HepG2 (cell line): ENCODE measurements around the gene FKBP1B. TPM values are rescaled to one million over a fixed set of nuclear protein-coding genes. Genes with fewer than 3 reads are reported as not detected.
A peak's percentile ranks its signal among the peaks of the same experiment; 100 is the strongest.

Source experiments
- AKAP8 ChIP-seq: sonication (generic); formaldehyde crosslinking; IDR thresholded peaks from 2 replicates; pipeline ENCODE4 v1.5.1; 2020; ENCODE audit warnings: mild to moderate bottlenecking, missing genetic modification reagents
- CHCHD3 ChIP-seq: sonication (generic); formaldehyde crosslinking; IDR thresholded peaks from 2 replicates; pipeline ENCODE4 v1.8.0; 2022; ENCODE audit warnings: mild to moderate bottlenecking, missing genetic modification reagents, moderate library complexity
- CTCF ChIP-seq: sonication (generic); formaldehyde crosslinking; IDR thresholded peaks from 2 replicates; pipeline ENCODE4 v1.5.0; 2020; ENCODE audit warnings: mild to moderate bottlenecking, missing genetic modification reagents, moderate library complexity
- FOXA3 ChIP-seq: IDR thresholded peaks from 2 replicates; pipeline ENCODE4 v1.6.1; 2016; ENCODE audit warnings: missing genetic modification reagents, missing compliant biosample characterization
- PHB2 ChIP-seq: fragments of 450-650 bp; IDR thresholded peaks from 2 replicates; pipeline ENCODE4 v1.6.1; 2018; ENCODE audit not compliant: partially characterized antibody
- POGZ ChIP-seq: sonication (generic); formaldehyde crosslinking; IDR thresholded peaks from 2 replicates; pipeline ENCODE4 v1.4.0; 2020; ENCODE audit warnings: mild to moderate bottlenecking, missing genetic modification reagents
- REL ChIP-seq: sonication (generic); formaldehyde crosslinking; conservative IDR thresholded peaks from 2 replicates; pipeline ENCODE4 v1.8.0; 2022; ENCODE audit warnings: mild to moderate bottlenecking, missing genetic modification reagents, moderate library complexity
- RXRA ChIP-seq: sonication (generic); formaldehyde crosslinking; IDR thresholded peaks from 2 replicates; pipeline ENCODE4 v1.5.1; 2020; ENCODE audit warnings: missing genetic modification reagents
- TCF7L2 ChIP-seq: IDR thresholded peaks from 2 replicates; pipeline ENCODE4 v1.6.1; 2011; ENCODE audit warnings: mild to moderate bottlenecking, low read depth, low read length, moderate library complexity
- ZBTB20 ChIP-seq: sonication (generic); formaldehyde crosslinking; IDR thresholded peaks from 2 replicates; pipeline ENCODE4 v1.8.1; 2023; ENCODE audit warnings: missing genetic modification reagents, low read depth, mild to moderate bottlenecking, borderline replicate concordance
- ZFP36 ChIP-seq: fragments of 150-350 bp; IDR thresholded peaks from 2 replicates; pipeline ENCODE4 v1.6.1; 2018; ENCODE audit warnings: borderline replicate concordance, low read length, low read depth; ENCODE audit not compliant: partially characterized antibody
- ZFP82 ChIP-seq: sonication (generic); formaldehyde crosslinking; IDR thresholded peaks from 2 replicates; pipeline ENCODE4 v1.5.1; 2020; ENCODE audit warnings: mild to moderate bottlenecking, missing genetic modification reagents, borderline replicate concordance
- ZMYM3 ChIP-seq: sonication (generic); formaldehyde crosslinking; IDR thresholded peaks from 2 replicates; pipeline ENCODE4 v1.5.1; 2020; ENCODE audit warnings: mild to moderate bottlenecking, missing genetic modification reagents
- ZMYM4 ChIP-seq: sonication (generic); formaldehyde crosslinking; IDR thresholded peaks from 2 replicates; pipeline ENCODE4 v1.8.1; 2023; ENCODE audit warnings: mild to moderate bottlenecking, missing genetic modification reagents
- ZNF136 ChIP-seq: sonication (generic); formaldehyde crosslinking; IDR thresholded peaks from 2 replicates; pipeline ENCODE4 v1.8.1; 2022; ENCODE audit warnings: low read depth, mild to moderate bottlenecking, moderate library complexity, missing genetic modification reagents
- ZNF749 ChIP-seq: sonication (generic); formaldehyde crosslinking; IDR thresholded peaks from 2 replicates; pipeline ENCODE4 v1.8.0; 2022; ENCODE audit warnings: mild to moderate bottlenecking, missing genetic modification reagents, moderate library complexity, borderline replicate concordance
- ZNF775 ChIP-seq: sonication (generic); formaldehyde crosslinking; IDR thresholded peaks from 2 replicates; pipeline ENCODE4 v1.4.0; 2020; ENCODE audit warnings: missing genetic modification reagents, mild to moderate bottlenecking, moderate library complexity, borderline replicate concordance
- polyA plus RNA-seq, 8 experiments: library from polyadenylated mRNA; depleted of rRNA in 3 of 8; stranded (reverse) in 7 of 8; unstranded in 1 of 8; fragments of >200 nt; fragmentation: Illumina TruSeq in 4 of 8; extraction: Trizol in 4 of 8; gene quantifications; 2 replicates each; pipeline versions ENCODE4 v1.2.1 to v1.2.3, GENCODE V29; 2011 to 2016; ENCODE audit warnings: low read depth in 4 of 8, missing spikeins in 1 of 8, mixed read lengths in 1 of 8; ENCODE audit not compliant: insufficient read depth in 1 of 8
- total RNA-seq, 5 experiments: library from RNA; depleted of rRNA; stranded (reverse); fragments of >200 nt; fragmentation: Illumina TruSeq; extraction: Trizol; gene quantifications; 2 replicates each; pipeline ENCODE4 v1.2.3, GENCODE V29; 2016; ENCODE audit warnings: low read depth in 1 of 5
- TF ChIP-seq, protein P1 (sequence below): sonication (generic); formaldehyde crosslinking; IDR thresholded peaks from 2 replicates; pipeline ENCODE4 v1.4.0; 2020; ENCODE audit warnings: missing genetic modification reagents, low read depth, mild to moderate bottlenecking, borderline replicate concordance
- TF ChIP-seq, protein P2 (sequence below): sonication (generic); formaldehyde crosslinking; IDR thresholded peaks from 2 replicates; pipeline ENCODE4 v1.5.1; 2020; ENCODE audit warnings: missing genetic modification reagents, mild to moderate bottlenecking, borderline replicate concordance
- TF ChIP-seq, protein P3 (sequence below): sonication (generic); formaldehyde crosslinking; IDR thresholded peaks from 2 replicates; pipeline ENCODE4 v1.9.0; 2021; ENCODE audit warnings: missing genetic modification reagents, borderline replicate concordance

Gene FKBP1B
- total and polyA plus RNA-seq, 2 of the 13 experiments (the other 11 are each of a cell fraction or from before 2014, with no cell fraction given), result 35.2 to 96.3 TPM

GRCh38 chr2:24083567-24084385 is 34.2 kb downstream of the FKBP1B start (continued):
- TF ChIP-seq FOXA3, result no peak; the same call in 1 of the 2 replicates
- TF ChIP-seq, protein P1, sequence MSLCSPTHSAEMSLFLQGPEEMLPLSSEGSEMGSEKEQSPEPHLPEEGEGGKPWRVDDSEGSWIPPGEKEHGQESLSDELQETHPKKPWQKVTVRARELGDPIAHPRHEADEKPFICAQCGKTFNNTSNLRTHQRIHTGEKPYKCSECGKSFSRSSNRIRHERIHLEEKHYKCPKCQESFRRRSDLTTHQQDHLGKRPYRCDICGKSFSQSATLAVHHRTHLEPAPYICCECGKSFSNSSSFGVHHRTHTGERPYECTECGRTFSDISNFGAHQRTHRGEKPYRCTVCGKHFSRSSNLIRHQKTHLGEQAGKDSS, result no peak
- no peak for TF ChIP-seq ZNF775
- TF ChIP-seq ZFP82 (CRISPR knock-in tag), result peak; percentile 96; the same call in 1 of the 2 replicates
- peak; percentile 91; the same call in 1 of the 2 replicates for TF ChIP-seq CHCHD3
- TF ChIP-seq, protein P2, sequence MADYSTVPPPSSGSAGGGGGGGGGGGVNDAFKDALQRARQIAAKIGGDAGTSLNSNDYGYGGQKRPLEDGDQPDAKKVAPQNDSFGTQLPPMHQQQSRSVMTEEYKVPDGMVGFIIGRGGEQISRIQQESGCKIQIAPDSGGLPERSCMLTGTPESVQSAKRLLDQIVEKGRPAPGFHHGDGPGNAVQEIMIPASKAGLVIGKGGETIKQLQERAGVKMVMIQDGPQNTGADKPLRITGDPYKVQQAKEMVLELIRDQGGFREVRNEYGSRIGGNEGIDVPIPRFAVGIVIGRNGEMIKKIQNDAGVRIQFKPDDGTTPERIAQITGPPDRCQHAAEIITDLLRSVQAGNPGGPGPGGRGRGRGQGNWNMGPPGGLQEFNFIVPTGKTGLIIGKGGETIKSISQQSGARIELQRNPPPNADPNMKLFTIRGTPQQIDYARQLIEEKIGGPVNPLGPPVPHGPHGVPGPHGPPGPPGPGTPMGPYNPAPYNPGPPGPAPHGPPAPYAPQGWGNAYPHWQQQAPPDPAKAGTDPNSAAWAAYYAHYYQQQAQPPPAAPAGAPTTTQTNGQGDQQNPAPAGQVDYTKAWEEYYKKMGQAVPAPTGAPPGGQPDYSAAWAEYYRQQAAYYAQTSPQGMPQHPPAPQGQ (CRISPR knock-in tag), result no peak
- no peak for TF ChIP-seq CTCF
- no peak for TF ChIP-seq PHB2
- peak; percentile 82 for TF ChIP-seq AKAP8 (CRISPR knock-in tag)
- no peak; the same call in 1 of the 2 replicates for TF ChIP-seq RXRA (CRISPR knock-in tag)
- TF ChIP-seq ZMYM4, result no peak
- peak; percentile 77; the same call in 1 of the 2 replicates for TF ChIP-seq REL (CRISPR knock-in tag)
- TF ChIP-seq POGZ, result no peak; the same call in 1 of the 2 replicates
- no peak for TF ChIP-seq ZNF749 (CRISPR knock-in tag)
- TF ChIP-seq TCF7L2, result no peak
- TF ChIP-seq, protein P3, sequence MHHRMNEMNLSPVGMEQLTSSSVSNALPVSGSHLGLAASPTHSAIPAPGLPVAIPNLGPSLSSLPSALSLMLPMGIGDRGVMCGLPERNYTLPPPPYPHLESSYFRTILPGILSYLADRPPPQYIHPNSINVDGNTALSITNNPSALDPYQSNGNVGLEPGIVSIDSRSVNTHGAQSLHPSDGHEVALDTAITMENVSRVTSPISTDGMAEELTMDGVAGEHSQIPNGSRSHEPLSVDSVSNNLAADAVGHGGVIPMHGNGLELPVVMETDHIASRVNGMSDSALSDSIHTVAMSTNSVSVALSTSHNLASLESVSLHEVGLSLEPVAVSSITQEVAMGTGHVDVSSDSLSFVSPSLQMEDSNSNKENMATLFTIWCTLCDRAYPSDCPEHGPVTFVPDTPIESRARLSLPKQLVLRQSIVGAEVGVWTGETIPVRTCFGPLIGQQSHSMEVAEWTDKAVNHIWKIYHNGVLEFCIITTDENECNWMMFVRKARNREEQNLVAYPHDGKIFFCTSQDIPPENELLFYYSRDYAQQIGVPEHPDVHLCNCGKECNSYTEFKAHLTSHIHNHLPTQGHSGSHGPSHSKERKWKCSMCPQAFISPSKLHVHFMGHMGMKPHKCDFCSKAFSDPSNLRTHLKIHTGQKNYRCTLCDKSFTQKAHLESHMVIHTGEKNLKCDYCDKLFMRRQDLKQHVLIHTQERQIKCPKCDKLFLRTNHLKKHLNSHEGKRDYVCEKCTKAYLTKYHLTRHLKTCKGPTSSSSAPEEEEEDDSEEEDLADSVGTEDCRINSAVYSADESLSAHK (CRISPR knock-in tag), result no peak
- TF ChIP-seq ZMYM3 (CRISPR knock-in tag), result peak; percentile 85
- TF ChIP-seq ZNF136, result 0 out of 2 replicates have a peak, but pooled peaks have one; percentile 33
- TF ChIP-seq ZBTB20 (CRISPR knock-in tag), result no peak; the same call in 1 of the 2 replicates
- no peak for TF ChIP-seq ZFP36
